GM12891 (cell line): ENCODE data around the gene MED29.

ENCODE experiments used
- DNase-seq: peaks from one replicate; pipeline ENCODE4 v3.0.0; 2011; ENCODE audit warnings: low spot score; ENCODE audit not compliant: insufficient read length
- FAIRE-seq: peaks from 2 replicates; lab custom pipeline; 2011; peaks lifted over from hg19 to GRCh38; lab: Jason Lieb, UNC
- PAX5 ChIP-seq: IDR thresholded peaks from 2 replicates; pipeline ENCODE4 v1.6.1; 2011; ENCODE audit warnings: low read length, moderate library complexity, mild to moderate bottlenecking; ENCODE audit not compliant: insufficient read depth, severe bottlenecking
- POLR2A ChIP-seq: IDR thresholded peaks from 2 replicates; pipeline ENCODE4 v1.6.1; 2011; ENCODE audit warnings: low read depth, low read length, control low read depth
- POLR2AphosphoS5 ChIP-seq: IDR thresholded peaks from 2 replicates; pipeline ENCODE4 v1.6.1; 2011; ENCODE audit warnings: low read depth, low read length, control low read depth
- POU2F2 ChIP-seq: IDR thresholded peaks from 2 replicates; pipeline ENCODE4 v1.6.1; 2011; ENCODE audit warnings: low read depth, mild to moderate bottlenecking, control low read depth, low read length, moderate library complexity
- SPI1 ChIP-seq: IDR thresholded peaks from 2 replicates; pipeline ENCODE4 v1.6.1; 2011; ENCODE audit warnings: low read depth, low read length, control low read depth
- TAF1 ChIP-seq: IDR thresholded peaks from 2 replicates; pipeline ENCODE4 v1.6.1; 2011; ENCODE audit warnings: low read depth, low read length, control low read depth

Gene MED29

DNA sequence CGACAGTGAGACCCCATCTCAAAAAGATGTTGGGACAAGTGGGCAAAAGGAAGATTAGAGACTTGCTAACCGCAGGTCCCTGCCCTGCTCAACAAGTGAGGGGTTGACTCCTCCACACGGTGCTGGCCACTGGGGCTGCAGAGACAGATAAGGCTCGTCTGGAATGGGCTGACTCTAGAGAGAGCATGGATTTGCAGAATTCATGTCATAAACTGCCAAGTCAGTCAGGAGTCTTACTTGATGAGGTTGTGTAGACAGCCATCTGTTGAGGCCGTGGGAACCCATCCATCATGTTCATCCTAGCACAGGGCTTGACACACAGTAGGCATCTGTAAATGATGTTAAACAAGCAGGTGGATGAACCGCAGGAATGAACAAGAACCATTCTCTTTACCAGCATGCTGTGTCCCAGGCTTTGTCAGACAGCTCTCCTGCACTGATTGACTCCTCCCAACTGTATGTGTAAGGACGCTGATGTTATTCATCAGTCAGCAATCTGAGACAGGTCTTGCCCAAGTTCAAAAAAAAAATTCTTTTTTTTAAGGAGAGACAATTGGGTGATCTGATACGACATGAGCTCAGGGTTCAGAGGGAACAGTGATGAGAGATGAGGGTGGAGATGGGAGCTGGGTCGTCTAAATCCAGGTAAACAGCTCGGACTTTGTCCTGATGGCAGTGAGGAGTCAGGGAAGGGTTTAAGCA lies 9.1 kb upstream of the MED29 start:
- FAIRE-seq (no peak), DNase-seq (no peak)
- TF ChIP-seq PAX5 = no peak
- no peak for TF ChIP-seq POLR2AphosphoS5
- TF ChIP-seq TAF1 = no peak
- TF ChIP-seq POLR2A = no peak
- TF ChIP-seq SPI1 = no peak
- TF ChIP-seq POU2F2 = no peak

DNA sequence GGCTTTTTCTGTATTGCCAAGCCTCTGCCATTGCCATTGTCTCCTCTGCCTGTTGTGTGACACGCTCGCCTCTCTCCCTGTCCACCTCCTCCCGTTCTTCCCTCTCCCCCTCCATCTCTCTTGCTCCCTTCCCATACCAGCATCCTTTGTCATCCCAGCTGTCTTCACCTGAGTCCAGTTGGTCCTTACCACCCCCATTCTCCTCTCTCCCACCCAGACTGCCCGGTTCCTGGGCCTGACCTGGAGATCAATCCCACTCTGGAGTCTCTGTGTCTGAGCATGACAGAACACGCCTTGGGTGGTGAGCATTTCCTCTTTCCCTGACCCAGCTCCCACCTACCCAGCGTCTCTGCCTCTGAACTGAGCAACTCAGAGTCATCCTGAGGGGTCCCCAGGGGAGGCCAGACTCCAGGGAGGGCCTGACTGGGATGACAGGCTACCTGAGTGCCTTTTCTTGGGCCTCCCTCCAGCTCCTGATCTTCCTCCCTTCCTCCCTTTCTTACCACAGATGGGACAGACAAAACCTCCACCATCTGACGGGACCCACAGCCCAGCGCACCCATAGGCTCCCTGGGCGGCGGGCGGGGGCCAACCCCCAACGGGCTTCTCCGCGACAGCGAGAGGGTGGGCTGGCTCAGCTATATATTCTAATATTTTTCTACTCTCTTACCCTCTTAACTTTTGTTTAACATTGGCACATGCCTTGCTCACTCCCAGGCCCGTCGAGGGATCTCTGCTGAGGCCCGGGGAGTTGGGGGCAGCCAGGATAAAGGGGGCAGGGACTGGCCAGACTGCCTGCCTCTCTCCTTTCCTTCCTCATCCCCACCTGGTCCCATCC lies 8.0 kb upstream of the MED29 start:
- TF ChIP-seq POU2F2 (no peak), PAX5 (no peak), SPI1 (no peak), POLR2A (no peak), POLR2AphosphoS5 (no peak), TAF1 (no peak)
- FAIRE-seq (no peak), DNase-seq (no peak)

DNA sequence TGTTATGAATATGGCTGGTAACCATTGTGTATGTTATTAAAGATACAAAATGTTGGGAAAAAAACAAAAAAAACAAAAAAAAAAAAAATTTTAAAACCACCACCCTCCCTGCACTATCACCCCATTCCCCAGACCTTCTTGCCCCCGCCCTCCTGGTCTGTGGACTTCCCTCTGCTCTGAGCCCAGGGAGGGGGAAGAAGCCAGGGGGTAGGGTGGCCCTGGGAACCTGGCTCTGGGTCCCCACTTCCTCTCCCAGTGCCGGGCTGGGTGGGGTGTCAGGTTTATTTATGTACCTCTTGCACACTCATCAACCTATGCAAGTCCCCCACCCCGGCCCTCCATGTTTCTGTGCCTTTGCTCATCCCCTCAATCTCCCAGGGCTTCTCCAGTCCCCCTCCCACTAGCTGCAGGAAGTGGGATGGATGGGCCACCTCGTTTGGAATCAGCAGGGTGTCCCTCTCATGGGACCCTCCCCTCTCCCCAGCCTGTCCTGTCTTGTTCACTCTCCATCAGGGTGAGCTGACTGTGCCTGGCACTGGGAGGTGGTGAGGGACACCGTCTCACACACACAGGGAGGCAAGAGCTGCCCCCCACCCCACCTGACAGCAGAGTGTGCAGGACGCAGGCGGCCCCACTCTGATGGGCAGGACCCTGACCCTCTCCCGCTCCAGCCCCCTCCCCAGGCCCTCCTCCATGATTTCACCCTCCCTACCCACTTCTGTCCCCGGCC lies 6.2 kb upstream of the MED29 start:
- DNase-seq (no peak), FAIRE-seq (no peak)
- TF ChIP-seq SPI1 (no peak), PAX5 (no peak), POU2F2 (no peak), TAF1 (no peak), POLR2A (no peak), POLR2AphosphoS5 (no peak)

DNA sequence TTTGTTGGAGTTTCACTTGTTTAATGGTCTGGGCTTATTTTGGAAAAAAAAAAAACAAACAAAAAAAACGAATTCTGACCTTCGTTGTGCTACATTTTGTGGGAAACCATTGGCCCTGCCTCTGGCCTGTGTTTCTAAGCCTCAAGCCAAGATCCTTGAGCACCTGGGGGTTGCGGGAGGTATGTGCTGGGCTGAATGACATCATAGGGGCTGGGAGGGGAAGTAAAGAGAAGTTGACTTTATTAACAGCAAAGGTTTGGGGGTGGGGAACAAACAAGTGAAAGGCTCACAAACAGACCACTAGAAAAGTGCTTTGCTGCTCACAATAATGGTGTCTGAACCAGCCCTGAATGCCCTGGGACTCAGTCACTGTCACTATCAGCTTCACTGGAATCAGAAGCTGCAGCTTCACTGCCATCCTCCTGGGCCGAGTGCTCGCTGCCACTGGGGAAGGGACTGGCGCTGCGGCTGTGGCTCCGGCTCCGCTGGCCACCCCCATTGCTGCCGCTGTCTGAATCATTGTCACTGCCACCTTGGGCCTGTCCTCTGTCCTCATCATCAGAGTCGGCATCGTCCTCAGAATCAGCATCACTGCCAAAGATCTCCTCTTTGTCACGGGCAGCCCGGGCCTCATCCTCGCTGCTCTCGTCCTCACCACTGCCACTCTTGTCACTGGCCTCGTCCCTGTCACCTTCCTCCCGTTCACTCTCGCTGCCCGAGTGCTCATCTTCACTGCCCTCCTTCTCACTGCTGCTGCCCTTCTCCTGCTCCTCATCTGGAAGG lies 5.4 kb upstream of the MED29 start:
- FAIRE-seq = no peak
- TF ChIP-seq SPI1 (no peak), POLR2A (no peak), TAF1 (no peak), POLR2AphosphoS5 (no peak), PAX5 (no peak), POU2F2 (no peak)
- DNase-seq = no peak

DNA sequence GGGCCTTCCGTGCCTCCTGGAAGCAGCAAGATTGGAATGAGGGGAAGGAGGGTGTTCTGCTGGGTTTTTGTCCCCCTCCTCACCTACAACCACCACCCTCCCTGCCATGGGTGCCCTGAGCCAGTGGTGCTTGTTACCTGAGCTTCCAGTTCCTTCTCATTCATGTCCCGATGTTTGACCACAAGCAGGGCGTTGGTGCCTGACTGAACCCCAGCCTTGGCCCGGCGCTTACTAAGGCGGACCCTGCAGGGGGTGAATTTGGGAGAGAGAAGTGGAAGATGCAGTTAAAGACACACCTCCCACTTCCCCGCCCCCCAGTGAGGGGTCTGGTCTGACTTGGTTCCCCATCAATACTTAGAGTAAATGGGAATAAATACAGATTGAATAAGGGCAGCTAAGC lies 4.6 kb upstream of the MED29 start:
- DNase-seq (no peak), FAIRE-seq (no peak)
- TF ChIP-seq POU2F2 = no peak
- no peak for TF ChIP-seq POLR2A
- TF ChIP-seq POLR2AphosphoS5 = no peak
- no peak for TF ChIP-seq TAF1
- no peak for TF ChIP-seq SPI1
- no peak for TF ChIP-seq PAX5

DNA sequence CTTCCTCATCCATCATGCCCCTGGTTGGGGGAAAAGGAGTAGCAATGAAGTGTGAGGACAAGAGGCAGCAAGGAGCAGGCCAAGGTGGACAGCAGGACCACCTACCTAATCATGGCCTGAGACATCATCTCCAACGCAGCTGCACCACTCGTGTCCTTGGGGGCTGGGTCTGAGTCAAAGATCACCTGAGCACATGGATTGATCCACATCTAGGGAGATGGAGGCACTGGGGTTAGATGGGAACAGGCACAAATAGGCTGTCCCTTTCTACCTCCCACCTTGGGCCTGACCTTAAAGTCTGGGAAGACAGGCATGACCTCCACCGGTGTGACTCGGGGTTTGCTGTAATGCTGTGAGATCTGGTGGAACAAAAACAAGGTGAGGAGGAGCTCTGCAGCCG lies 2.5 kb upstream of the MED29 start:
- TF ChIP-seq PAX5 (no peak), POU2F2 (no peak), SPI1 (no peak), POLR2A (no peak), TAF1 (no peak), POLR2AphosphoS5 (no peak)
- no peak for DNase-seq
- no peak for FAIRE-seq

DNA sequence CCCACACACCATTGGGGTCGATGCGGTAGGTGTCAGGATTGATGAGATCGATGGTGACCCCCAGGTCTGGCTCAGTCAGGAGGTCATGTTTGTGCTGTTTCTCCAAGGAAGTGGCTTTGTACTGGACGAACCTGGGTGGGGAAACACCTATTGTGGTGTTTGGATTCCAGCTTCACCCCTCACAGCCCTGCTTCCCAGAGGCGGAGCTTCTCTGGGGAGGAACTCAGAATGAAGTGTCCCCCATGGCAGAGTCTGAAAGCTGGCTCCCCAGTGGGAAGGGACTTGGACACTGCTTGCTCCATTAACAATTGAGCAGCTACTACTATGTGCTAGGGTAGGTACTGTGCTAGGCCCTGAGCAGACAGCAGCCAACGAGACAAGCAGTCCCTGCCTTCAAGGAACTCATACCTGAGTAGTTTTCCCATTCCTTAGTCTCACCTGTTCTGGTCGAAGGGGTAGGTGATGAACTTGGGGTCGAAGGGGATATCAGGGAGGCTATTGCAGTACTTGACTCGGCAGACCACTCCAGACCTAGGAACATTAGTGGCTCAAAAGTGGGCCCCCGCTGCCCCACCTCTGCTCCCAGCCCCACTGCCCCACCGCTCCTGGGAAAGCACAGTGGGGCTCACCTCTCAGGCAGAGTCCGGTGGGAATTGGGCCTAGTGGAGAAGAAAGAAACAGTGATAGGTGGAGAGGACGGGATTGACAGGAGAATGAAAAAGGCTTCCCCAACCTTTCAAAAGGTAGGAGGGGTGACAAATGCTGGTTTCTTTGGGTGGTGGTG lies 1.4 kb upstream of the MED29 start:
- DNase-seq (no peak), FAIRE-seq (no peak)
- TF ChIP-seq POLR2AphosphoS5 = no peak
- TF ChIP-seq TAF1 = no peak
- no peak for TF ChIP-seq POU2F2

DNA sequence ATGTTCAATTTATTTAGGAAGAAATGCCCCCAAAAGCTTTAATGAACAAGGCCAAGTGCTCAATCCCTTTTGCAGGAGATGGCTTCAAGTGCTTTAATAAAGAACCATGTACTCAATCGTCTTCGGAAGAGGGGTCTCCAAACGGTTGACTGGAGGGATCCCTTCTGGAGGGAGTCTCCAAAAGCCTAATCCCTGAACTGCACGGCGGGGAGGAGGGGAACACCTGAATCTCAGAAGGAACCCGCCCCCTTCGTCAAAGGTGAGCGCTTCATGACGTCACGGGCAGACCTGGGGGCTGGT lies 777 bp upstream of the MED29 start:
- DNase-seq (no peak), FAIRE-seq (no peak)
- TF ChIP-seq POU2F2 = no peak
- no peak for TF ChIP-seq POLR2A
- TF ChIP-seq PAX5 = no peak
- no peak for TF ChIP-seq SPI1
- TF ChIP-seq TAF1 = no peak
- no peak for TF ChIP-seq POLR2AphosphoS5
